SK-N-MC (cell line): ENCODE measurements around the gene CEP120.
"Not testable (repeated sequence)": the region's sequence is repeated elsewhere in the genome, so short reads cannot be mapped to it uniquely, and the experiment has no call there.

Source experiments
- DNase-seq: peaks from one replicate; pipeline ENCODE4 v3.0.0-alpha.2; 2011; ENCODE audit warnings: low read depth, low spot score
- H3K27ac ChIP-seq: fragments of 200-600 bp; sonication (generic); 2 replicates; pipeline ENCODE4 v1.5.1; 2016; ENCODE audit warnings: mixed run types
- H3K36me3 ChIP-seq: fragments of 200-600 bp; sonication (generic); 2 replicates; pipeline ENCODE4 v1.6.1; 2017; ENCODE audit warnings: antibody characterized with exemption, low read length, mixed read lengths; ENCODE audit not compliant: insufficient read depth
- H3K4me3 ChIP-seq: fragments of 200-600 bp; sonication (generic); 2 replicates; pipeline ENCODE4 v1.5.1; 2016
- H3K9ac ChIP-seq: fragments of 200-600 bp; sonication (generic); 2 replicates; pipeline ENCODE4 v1.8.0; 2017; ENCODE audit warnings: mixed run types, mixed read lengths; ENCODE audit not compliant: insufficient read length
- H3K9me3 ChIP-seq: fragments of 200-600 bp; sonication (generic); 2 replicates; pipeline ENCODE4 v1.6.1; 2017; ENCODE audit warnings: low read depth, mild to moderate bottlenecking, antibody characterized with exemption, low read length, moderate library complexity, mixed read lengths
- EZH2 ChIP-seq: fragments of 200-600 bp; sonication (generic); IDR thresholded peaks from one replicate; pipeline ENCODE4 v1.6.1; 2017; ENCODE audit warnings: antibody characterized with exemption
- FOXP2 ChIP-seq: optimal IDR thresholded peaks from 2 replicates; pipeline ENCODE3; 2011; ENCODE audit warnings: mild to moderate bottlenecking, moderate library complexity; ENCODE audit not compliant: insufficient read depth; ENCODE audit errors: extremely low read length, control extremely low read depth
- POLR2AphosphoS5 ChIP-seq: IDR thresholded peaks from 2 replicates; pipeline ENCODE4 v1.6.1; 2012; ENCODE audit warnings: mild to moderate bottlenecking, low read depth, low read length, borderline replicate concordance

The CEP120 gene

GRCh38 chr5:123423278-123424149, at the start of gene CEP120:
TSS of gene CEP120 (minus strand) at chr5:123423403. CDS start at chr5:123422998, 405 bp downstream.
- peak; percentile 88 for TF ChIP-seq POLR2AphosphoS5
- no peak for TF ChIP-seq EZH2
- TF ChIP-seq FOXP2: peak; percentile 80
- Histone ChIP-seq H3K9me3 (no peaks in the 10 kb centered on the region), H3K36me3 (no peaks in the 10 kb centered on the region; the same call in 1 of the 2 replicates), H3K4me3 (peak within 1 kb of the TSS; percentile 93), H3K27ac (peak within 1 kb of the TSS; percentile 58), H3K9ac (peak within 1 kb of the TSS; percentile 87)
- DNase-seq: peak; percentile 96

DNA sequence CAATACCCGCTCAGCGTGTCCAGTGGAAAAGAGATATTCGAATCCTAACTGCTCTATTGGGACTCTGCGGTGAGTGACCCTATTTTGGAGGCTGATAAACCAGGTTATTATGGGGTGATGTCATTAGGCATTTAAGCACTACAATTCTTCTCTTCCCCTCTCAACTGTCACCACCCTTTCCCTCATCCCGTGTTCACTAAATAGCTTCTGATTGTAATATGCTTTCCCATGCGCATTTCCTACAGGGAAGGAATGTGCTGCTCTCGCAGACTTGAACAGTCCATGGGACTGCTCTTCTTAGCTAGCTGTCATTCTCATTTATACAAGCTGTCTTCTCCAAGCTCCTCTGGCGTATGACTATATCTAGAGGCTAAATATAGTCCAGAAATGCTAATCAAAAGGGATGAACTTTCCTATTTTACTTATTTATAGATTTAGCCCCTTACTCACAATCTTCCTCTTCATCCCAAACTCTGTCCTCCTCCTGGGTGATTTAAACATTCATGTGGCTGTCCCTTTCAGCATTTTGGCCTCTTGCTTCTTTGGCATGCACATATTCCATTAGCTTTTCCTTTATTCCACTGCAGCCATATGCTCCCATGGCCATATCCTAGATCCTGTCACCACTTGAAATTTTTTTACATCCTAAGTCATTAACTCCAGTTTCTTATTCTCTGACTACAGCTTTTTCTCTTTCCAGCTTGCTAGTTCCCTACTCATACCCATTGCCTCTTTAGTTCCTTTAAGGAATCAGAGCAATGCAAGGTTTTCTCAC, 49.1 kb upstream of the CEP120 start:
- no peak for DNase-seq
- Histone ChIP-seq H3K27ac (no peak overlapping the region), H3K9ac (no peak overlapping the region), H3K36me3 (no peaks in the 10 kb centered on the region), H3K4me3 (no peak overlapping the region), H3K9me3 (no peaks in the 10 kb centered on the region)
- TF ChIP-seq POLR2AphosphoS5 (no peak), EZH2 (no peak), FOXP2 (no peak)

DNA sequence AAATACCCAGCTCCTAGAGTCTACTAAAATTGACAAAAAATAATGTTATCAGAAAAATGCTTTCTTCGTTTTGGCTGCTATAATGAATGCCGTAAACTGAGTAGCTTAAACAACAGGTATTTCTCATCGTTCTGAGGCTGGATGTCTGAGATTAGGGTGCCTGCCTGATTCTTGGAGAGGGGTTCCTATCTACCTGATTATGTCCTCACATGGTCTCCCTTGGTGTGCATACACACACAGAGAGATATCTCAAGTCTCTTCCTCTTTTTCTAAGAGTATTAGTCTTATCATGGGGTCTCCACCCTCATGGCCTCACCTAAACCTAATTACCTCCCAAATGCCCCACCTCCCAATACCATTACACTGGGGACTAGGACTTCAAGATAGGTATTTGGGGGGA, 48.2 kb upstream of the CEP120 start:
- no peaks in the 10 kb centered on the region for H3K9me3 ChIP-seq
- no peak overlapping the region for H3K4me3 ChIP-seq
- no peak overlapping the region for H3K27ac ChIP-seq
- no peaks in the 10 kb centered on the region for H3K36me3 ChIP-seq
- no peak overlapping the region for H3K9ac ChIP-seq
- TF ChIP-seq POLR2AphosphoS5: no peak
- TF ChIP-seq FOXP2: no peak
- TF ChIP-seq EZH2: no peak
- DNase-seq: no peak

DNA sequence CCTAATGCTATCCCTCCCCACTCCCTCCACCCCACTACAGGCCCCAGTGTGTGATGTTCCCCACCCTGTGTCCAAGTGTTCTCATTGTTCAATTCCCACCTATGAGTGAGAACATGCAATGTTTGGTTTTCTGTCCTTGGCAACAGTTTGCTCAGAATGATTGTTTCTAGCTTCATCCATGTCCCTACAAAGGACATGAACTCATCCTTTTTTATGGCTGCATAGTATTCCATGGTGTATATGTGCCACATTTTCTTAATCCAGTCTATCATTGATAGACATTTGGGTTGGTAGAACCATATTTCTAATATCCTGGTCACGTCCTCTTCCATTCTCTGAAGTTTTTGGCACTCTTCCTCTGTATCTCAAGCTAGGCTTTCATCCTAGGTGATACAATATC, 43.6 kb upstream of the CEP120 start:
- H3K4me3 ChIP-seq, H3K36me3 ChIP-seq: not testable (repeated sequence)

GRCh38 chr5:123460296-123460729, 37.1 kb upstream of the CEP120 start:
- DNase-seq: no peak
- no peak overlapping the region for H3K27ac ChIP-seq

More for the DNA sequence above, 43.6 kb upstream of the CEP120 start:
- H3K9ac ChIP-seq, DNase-seq, H3K27ac ChIP-seq, H3K9me3 ChIP-seq: not testable (repeated sequence)

GRCh38 chr5:123458994-123459393, 35.8 kb upstream of the CEP120 start:
- H3K27ac ChIP-seq, H3K36me3 ChIP-seq, DNase-seq, H3K4me3 ChIP-seq, H3K9me3 ChIP-seq, H3K9ac ChIP-seq: not testable (repeated sequence)

More at GRCh38 chr5:123460296-123460729, 37.1 kb upstream of the CEP120 start:
- Histone ChIP-seq H3K9me3 (no peaks in the 10 kb centered on the region), H3K4me3 (no peak overlapping the region), H3K9ac (no peak overlapping the region), H3K36me3 (no peaks in the 10 kb centered on the region)
- no peak for TF ChIP-seq EZH2
- no peak for TF ChIP-seq POLR2AphosphoS5
- TF ChIP-seq FOXP2: no peak

- TF ChIP-seq POLR2AphosphoS5 (no peak), FOXP2 (no peak), EZH2 (no peak)
- Histone ChIP-seq H3K27ac (no peak overlapping the region), H3K9ac (no peak overlapping the region), H3K4me3 (no peak overlapping the region), H3K9me3 (no peaks in the 10 kb centered on the region), H3K36me3 (no peaks in the 10 kb centered on the region)
- DNase-seq: no peak
Measured at GRCh38 chr5:123456242-123456641, 33.0 kb upstream of the CEP120 start.

GRCh38 chr5:123455640-123456039, 32.4 kb upstream of the CEP120 start:
- no peak overlapping the region for H3K27ac ChIP-seq
- no peak overlapping the region for H3K4me3 ChIP-seq
- DNase-seq: no peak
- TF ChIP-seq EZH2 (no peak), POLR2AphosphoS5 (no peak), FOXP2 (no peak)
- H3K9ac ChIP-seq: no peak overlapping the region
- H3K9me3 ChIP-seq: no peaks in the 10 kb centered on the region
- H3K36me3 ChIP-seq: no peaks in the 10 kb centered on the region
